ENCODE results near the gene PKP1.

GRCh38 chr1:201344206-201345080 lies 61.1 kb downstream of the PKP1 start:
- TF ChIP-seq POLR2A (IDR thresholded peaks at IDR 0.05), result no peak
- TF ChIP-seq CTCF (IDR thresholded peaks at IDR 0.05), result no peak
